ENCODE data around the gene STK38.
"Not testable (repeated sequence)": the region's sequence is repeated elsewhere in the genome, so short reads cannot be mapped to it uniquely, and the experiment has no call there.

The STK38 gene

DNA sequence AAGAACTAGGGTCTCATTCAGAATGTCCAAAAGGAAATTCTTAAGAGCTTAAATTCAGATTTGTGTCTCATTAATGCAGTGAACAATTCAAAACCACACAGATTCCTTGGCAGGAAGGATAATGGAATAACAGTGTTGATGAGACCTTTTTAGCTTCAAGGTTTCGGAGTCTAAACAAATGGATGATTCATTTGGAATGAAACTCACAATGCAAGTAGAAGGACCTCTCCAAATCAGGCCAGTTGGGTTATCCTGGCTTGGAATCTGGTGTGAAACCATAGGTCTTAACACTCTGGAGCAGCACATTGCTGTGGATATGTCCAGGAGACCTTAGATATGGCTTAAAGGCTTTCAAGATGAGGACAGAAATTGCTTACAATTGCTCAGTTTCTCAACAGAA is 59.6 kb downstream of the STK38 start:
- DNase-seq (ENCODE audit: low read depth) = no peak

DNA sequence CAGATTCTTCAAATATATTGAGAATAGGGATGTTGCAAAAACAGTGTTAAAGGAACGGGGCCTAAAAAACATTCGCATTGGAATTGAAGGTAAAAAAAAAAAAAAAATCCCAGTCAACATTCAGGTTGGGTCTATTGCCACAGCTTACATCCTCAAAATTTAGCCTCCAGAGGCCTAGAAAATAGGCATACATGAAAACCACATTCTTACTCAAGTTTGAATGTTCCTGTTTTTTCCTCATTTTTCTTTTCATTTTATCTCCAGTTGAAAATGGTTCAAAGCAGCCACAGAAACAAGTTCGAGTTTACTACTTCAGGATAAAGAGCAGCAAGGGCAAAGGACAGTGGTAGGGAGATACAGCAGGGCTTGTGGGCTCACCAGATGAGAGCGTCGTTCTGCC is 62.5 kb downstream of the STK38 start:
- no peak for DNase-seq (ENCODE audit: low read depth)

DNA sequence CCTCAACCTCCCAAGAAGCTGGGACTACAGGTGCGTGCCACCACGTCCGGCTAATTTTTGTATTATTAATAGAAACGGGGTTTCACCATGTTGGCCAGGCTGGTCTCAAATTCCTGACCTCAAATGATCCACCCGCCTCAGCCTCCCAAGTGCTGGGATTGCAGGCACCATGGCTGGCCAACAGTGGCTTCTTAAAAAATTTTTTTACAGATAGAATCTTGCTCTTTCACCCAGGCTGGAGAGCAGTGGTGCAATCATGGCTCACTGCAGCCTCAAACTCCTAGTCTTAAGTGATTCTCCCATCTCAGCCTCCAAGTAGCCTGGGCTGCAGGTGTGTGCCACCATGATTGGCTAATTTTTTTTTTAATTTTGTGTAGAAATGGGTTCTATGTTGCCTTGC is 64.0 kb downstream of the STK38 start:
- not testable (repeated sequence) for DNase-seq (ENCODE audit: low read depth)

DNA sequence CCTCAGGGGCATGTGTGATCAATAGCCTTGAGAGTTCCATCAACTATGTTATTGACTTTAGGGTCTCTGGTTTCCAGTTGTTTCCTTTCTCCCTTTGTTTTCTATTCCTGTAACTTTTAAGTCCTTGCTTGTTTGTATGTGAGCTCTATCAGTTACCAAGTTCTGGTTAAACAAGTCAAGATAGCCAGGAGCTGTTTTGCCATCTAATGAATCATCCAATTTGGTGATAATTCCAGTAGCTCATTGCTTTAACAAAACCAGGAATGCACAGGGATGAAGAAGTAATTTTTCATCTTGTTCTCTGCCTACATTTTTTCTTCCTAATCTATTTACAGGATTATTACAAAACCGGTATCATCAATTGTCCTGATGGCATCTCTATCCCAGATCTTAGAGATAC is 68.0 kb downstream of the STK38 start:
- no peak for DNase-seq (ENCODE audit: low read depth)

DNA sequence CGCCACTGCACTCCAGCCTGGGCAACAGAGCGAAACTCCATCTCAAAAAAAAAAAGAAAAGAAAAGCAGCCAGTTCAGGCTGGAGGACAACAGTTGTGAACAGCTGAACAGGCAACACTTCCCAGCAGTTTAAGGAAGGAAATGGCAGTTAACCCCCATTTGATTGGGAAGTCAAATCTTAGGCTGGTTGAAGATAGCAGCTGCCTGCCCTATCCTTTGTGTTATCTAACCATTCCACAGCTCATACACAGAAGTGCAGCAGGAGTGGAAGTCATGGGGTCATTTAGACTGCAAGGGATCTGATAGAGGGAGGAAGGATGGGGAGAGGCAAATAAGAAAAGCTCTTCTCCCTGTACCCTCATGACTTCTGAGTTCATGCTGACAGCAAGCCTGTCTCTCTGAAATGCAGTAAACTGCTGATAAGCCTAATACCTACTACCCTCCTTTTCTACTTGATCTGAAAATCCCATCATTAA is 69.2 kb downstream of the STK38 start:
- DNase-seq (ENCODE audit: low read depth) = no peak

DNA sequence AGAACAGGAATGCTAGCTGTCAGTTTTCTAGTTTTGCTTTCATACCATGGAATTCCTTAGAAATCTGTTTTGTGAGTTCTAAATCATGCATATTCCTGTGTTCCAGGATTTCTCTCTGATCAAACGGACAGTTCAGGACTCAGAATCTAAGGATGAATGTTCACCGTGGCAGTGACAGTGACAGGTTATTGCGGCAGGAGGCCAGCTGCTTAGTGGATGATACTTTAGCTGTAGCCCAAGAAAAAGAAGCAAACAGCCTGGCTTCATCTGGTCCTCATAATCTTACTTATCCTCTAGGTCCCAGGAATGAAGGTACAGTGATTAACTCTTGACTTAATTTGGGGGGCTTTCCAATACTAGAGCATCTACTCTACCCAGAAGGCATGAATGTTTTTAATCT is 77.3 kb downstream of the STK38 start:
- no peak for DNase-seq (ENCODE audit: low read depth)

DNA sequence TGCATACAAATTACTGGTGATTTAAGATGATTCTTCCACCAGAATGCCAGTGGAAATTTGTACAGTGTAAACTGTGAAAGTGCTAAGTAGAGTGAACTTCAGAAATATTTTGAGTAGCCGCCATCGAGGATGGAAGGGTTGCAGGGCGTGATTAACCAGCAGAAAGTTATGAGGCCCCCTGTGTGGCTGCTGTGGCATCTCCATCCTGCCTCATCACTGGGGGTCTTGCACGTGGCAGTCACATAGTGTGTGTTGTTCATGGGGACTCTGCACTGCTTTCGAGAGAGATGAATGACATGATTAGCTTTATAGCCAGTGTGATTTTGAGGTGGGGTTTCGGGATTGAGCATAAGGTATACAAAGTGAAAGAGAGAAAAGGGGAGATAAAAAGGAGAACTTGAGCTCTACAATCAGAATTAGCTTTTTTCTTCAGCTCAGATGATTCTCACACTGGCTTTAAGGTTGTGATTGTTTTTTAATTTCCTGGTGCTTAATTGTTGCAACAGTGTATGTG is 78.1 kb downstream of the STK38 start:
- no peak for DNase-seq (ENCODE audit: low read depth)

DNA sequence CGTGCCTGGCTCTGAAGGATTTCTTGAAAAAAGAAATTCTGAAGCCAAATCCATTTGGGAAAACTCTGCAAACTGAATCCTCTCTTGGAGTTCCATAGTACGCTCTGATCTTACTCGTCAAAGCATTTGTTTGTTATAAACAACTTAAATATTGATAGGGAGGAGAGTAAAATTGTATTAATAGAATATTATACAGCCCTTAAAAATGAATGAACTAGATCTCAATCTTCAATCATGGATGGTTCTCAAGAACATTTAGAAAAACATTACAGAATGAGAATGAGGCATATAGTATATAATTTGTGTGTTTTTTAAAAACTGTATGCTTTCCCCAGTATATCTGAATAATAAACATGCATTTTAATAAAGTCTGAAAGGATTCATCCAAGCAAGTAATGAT is 79.7 kb downstream of the STK38 start:
- no peak for DNase-seq (ENCODE audit: low read depth)

DNA sequence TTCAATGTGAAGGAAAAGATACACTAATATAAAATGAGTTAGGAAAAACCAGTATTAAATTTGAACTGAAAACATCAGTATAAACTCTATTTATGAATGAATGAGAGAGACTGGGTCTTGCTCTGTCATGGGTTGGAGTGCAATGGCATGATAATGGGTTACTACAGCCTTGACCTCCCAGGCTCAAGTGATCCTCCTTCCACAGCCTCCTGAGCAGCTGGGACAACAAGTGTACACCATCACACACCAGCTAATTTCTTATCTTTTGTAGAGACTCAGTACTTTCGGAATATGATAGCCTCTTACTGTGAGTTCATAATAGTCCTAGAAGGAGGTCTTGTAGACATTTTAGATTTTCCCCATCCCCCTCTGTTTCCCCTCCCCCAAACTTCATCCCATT is 83.0 kb downstream of the STK38 start:
- no peak for DNase-seq (ENCODE audit: low read depth)

DNA sequence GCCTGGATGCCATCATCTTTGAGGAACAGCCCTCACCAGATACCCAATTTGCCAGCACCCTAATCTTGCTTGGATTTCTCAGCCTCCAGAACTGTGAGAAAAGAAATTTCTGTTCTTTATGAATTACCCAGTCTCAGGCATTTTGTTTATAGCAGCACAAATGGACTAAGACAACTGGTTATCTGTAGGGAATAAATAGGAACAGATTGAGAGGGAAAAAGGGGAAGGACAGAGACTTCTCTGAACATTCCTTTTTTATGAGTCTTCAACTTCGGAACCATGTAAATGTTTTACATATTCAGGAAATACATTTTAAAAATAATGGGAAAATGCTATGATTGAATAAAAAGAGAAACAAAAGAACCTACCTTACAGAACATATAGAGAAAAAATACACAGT is 83.6 kb downstream of the STK38 start:
- DNase-seq (ENCODE audit: low read depth) = no peak

DNA sequence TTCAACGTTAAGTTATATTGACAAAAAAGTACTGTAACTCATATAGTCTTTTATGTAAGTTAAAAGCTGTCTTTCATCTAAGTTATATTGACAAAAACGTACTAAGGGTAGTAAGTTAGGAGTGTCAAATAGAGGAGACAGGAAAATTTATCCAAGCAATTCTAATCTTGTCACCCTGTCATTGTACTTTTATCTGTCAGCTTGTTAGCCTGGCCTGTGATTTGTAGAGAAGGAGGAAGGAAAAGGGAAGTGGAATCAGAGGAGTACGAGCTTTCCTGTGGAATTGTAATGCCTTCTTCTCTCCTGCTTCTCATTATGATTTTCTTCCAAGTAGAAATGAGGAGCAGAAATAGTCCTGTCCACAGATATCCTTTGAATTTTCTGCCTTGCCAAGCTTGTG is 85.6 kb downstream of the STK38 start:
- no peak for DNase-seq (ENCODE audit: low read depth)

DNA sequence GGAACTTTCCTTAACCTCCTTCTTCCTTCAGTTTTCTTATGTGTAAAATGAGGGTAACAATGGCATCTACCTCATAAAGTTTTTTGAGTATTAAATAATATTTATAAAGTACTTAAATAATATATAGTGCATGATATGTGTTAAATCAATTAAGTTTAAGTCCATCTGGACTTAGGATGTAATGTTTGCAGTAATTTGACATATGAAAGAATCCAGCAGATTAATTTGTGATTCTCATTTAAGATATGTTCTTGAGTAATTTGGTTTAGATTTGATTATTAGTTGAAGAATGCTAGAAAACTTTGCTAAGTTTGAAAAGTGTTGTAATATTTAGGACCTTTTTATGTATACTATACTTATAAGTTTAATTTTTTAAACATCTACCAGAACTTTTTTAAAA is 86.4 kb downstream of the STK38 start:
- no peak for DNase-seq (ENCODE audit: low read depth)

DNA sequence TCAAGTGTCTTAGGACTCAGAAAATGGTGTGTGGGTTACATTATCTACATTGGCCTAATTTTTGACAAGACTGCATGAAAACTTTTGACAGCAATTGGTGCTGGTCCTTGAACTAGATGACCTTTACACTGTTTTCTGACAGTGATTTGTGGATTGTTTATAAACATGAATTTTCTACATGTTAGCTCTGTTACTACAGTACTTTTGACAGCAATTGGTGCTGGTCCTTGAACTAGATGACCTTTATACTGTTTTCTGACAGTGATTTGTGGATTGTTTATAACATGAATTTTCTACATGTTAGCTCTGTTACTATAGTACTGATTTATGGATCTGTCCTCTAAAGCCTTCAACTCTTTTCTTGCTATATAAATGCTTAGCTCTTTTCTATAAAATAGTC is 87.8 kb downstream of the STK38 start:
- DNase-seq (ENCODE audit: low read depth) = no peak

DNA sequence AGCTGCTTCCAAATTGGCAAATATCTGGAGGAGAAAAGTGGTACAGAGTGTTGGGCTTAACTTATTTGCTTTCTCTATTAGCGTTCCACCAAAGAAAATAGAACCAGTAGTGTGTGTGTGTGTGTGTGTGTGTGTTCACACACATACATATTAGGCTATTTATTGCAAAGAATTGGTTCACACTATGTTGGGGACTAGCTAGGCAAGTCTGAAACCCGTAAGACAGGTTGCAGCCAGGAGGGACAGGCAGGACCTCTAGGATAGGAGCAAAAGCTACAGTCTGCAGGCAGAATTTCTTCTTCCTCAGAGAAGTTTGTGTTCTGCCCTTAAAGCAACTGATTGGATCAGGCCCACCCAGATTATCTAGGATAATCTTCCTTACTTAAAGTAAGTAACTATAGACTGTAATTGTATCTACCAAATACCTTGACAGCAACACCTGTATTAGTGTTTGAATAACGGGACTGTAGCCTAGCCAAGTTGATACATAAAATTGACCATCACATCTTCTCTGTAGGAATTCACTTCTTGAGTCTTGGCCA is 91.7 kb downstream of the STK38 start:
- no peak for DNase-seq (ENCODE audit: low read depth)

DNA sequence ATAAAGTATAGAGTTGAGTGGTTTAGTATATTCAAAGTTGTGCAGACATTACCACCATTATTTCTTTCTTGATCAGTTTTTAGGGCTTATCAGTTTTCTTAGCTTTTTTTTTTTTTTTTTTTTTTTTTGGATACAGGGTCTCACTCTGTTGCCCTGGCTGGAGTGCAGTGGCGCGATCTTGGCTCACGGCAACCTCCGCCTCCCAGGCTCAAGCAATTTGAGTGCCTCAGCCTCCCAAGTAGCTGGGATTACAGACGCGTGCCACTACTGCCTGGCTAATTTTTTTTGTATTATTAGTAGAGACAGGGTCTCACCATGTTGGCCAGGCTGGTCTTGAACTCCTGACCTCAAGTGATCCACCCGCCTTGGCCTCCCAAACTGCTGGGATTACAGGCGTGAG is 94.4 kb downstream of the STK38 start:
- DNase-seq (ENCODE audit: low read depth) = not testable (repeated sequence)

DNA sequence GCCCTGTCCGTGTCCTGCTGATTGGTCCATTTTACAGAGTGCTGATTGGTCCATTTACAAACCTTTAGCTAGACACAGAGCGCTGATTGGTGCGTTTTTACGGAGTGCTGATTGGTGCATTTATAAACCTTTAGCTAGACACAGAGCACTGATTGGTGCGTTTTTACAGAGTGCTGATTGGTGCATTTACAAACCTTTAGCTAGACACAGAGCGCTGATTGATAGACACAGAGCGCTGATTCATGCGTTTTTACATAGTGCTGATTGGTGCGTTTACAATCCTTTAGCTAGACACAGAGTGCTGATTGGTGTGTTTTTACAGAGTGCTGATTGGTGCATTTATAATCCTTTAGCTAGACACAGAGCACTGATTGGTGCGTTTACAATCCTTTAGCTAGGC is 98.1 kb downstream of the STK38 start:
- not testable (repeated sequence) for DNase-seq (ENCODE audit: low read depth)

DNA sequence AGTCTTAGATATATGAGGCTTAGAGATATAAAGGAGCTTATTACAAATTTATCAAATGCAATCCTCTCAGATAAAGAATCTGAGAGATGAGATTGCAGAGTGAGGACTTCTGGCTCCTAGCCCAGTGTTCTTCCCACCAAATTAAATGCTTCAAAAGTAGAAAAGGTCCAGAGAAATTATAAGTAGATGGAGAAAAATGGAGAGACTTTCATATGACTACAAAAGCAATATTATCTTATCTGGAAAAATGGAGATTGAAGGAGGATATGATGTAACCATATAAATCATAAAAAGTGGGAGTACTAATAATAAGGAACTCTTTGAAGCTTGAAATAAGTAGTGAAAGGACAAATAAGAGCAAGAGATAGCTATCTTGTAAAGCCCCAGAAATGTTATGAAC is 101.7 kb downstream of the STK38 start:
- DNase-seq (ENCODE audit: low read depth) = no peak

DNA sequence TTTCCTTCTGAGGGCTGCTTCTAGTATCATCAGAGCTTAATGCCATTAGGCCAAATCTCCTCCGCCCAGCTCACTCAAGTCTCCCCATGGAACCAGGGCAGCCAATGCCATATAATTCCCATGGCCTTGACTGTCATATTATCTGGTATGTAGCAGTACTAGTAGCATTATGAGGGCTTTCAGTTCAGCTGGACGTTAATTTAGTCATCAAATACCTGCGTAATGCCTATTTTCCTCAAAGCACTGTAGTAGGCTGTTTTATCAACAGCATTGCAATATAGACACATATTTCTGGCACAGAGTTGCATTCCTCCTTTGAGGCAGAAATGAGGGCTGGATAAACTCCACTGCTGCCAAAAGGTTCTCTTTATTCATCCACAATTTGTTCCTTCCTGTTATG is 102.8 kb downstream of the STK38 start:
- no peak for DNase-seq (ENCODE audit: low read depth)
